ENCODE data around the gene FOXP1. TPM values are rescaled to one million over a fixed set of nuclear protein-coding genes. Genes with fewer than 3 reads are reported as not detected.

Gene FOXP1
- total and polyA plus RNA-seq, 2 of the 13 experiments (the other 11 are each of a cell fraction or from before 2014, with no cell fraction given), result 40.4 to 59.0 TPM

GRCh38 chr3:71103430-71103921, 480.1 kb downstream of the FOXP1 start:
- in situ Hi-C loops (cut with HindIII; ENCODE audit: extremely low pct_ligation_motif_present, low pct_unique_long_range_greater_than_20kb), result no loop called here
- no TSS peak for BruUV-seq (replicated peaks)
- WGBS (ENCODE audit: low lambda C conversion rate), result 46% methylated on average over 9 of the region's 9 CpGs
- CTCF ChIA-PET (ENCODE audit: low intra/inter-chr PET ratio, low total read pairs), result no interaction called here
- no peak overlapping the region for H3K9ac ChIP-seq (ENCODE audit: insufficient read depth, low read depth, low read length)
- H3K4me3 ChIP-seq (replicated peaks in 1 of 3; ENCODE audit: insufficient read depth in 1 of 3, low read depth in 2 of 3, low read length in 3 of 3), result no peak overlapping the region
- no peaks in the 10 kb centered on the region for H3K79me2 ChIP-seq (ENCODE audit: insufficient read depth, low read length)
- peak; percentile 40 for ATAC-seq
- POLR2A ChIA-PET, result interaction anchor here (1.1 kb wide), 1 partner anchor 141 kb away, joined by 3 read pairs; no protein-coding TSS in a partner anchor
- DNase-seq (ENCODE audit: low spot score), result peak; percentile 40
- no peaks in the 10 kb centered on the region for H3K27me3 ChIP-seq (ENCODE audit: control insufficient read depth in 1 of 2, insufficient read depth in 2 of 2, low read length in 2 of 2)
- no peaks in the 10 kb centered on the region for H3K9me3 ChIP-seq (ENCODE audit: low read length)
- 0 out of 2 replicates have a peak, but pooled peaks cover 3% of the 10 kb centered on the region for H4K20me1 ChIP-seq (ENCODE audit: insufficient read depth, low read length)
- intact Hi-C loops (cut with micrococcal nuclease; ENCODE audit: unreplicated experiment), result no loop called here
- no peak overlapping the region for H3K4me2 ChIP-seq (ENCODE audit: low read depth, low read length)
- FAIRE-seq, result no peak
- peaks cover 29% of the 10 kb centered on the region for H3K4me1 ChIP-seq (ENCODE audit: insufficient read depth, low read length)
- no peak overlapping the region for H2AFZ ChIP-seq (ENCODE audit: low read length)
- H3K36me3 ChIP-seq (replicated peaks in 1 of 2; ENCODE audit: control insufficient read depth in 1 of 2, insufficient read depth in 2 of 2, low read length in 2 of 2), result peaks cover 2 to 9% of the 10 kb centered on the region in 2 experiments; a peak in 3 of 5 replicates
- no peak overlapping the region for H3K27ac ChIP-seq (ENCODE audit: extremely low read length, insufficient read depth, low read length)
- TF ChIP-seq ZBTB7B (CRISPR knock-in tag; IDR thresholded peaks at IDR 0.05) (no peak), JDP2 (CRISPR knock-in tag; IDR thresholded peaks at IDR 0.05; ENCODE audit: borderline replicate concordance) (no peak), ZNF816 (CRISPR knock-in tag; IDR thresholded peaks at IDR 0.05; ENCODE audit: borderline replicate concordance) (no peak), MATR3 (CRISPR knock-in tag; IDR thresholded peaks at IDR 0.05) (no peak), TFAP4 (IDR thresholded peaks at IDR 0.05; ENCODE audit: borderline replicate concordance, low read depth) (peak; percentile 56; the same call in 1 of the 2 replicates), SPEN (CRISPR knock-in tag; IDR thresholded peaks at IDR 0.05; ENCODE audit: low read depth) (no peak), MAFG (CRISPR knock-in tag; IDR thresholded peaks at IDR 0.05) (no peak), ZNF317 (CRISPR knock-in tag; IDR thresholded peaks at IDR 0.05) (peak; percentile 49; the same call in 1 of the 2 replicates), CREBL2 (CRISPR knock-in tag; IDR thresholded peaks at IDR 0.05; ENCODE audit: borderline replicate concordance) (no peak), ELF4 (CRISPR knock-in tag; IDR thresholded peaks at IDR 0.05; ENCODE audit: borderline replicate concordance) (no peak), HDAC2 (CRISPR knock-in tag; IDR thresholded peaks at IDR 0.05) (no peak), NFKBIZ (CRISPR knock-in tag; IDR thresholded peaks at IDR 0.05) (no peak), JARID2 (CRISPR knock-in tag; IDR thresholded peaks at IDR 0.05; ENCODE audit: insufficient replicate concordance) (no peak), LRRFIP1 (CRISPR knock-in tag; conservative IDR thresholded peaks at IDR 0.05) (no peak), MYNN (CRISPR knock-in tag; IDR thresholded peaks at IDR 0.05; ENCODE audit: low read depth) (no peak), ZNF275 (CRISPR knock-in tag; IDR thresholded peaks at IDR 0.05; ENCODE audit: borderline replicate concordance) (no peak), TOPORS (CRISPR knock-in tag; IDR thresholded peaks at IDR 0.05) (no peak), TCF12 (IDR thresholded peaks at IDR 0.05) (no peak), TCF12 (CRISPR knock-in tag; IDR thresholded peaks at IDR 0.05) (no peak), SALL1 (CRISPR knock-in tag; IDR thresholded peaks at IDR 0.05) (no peak), HMGA1 (CRISPR knock-in tag; conservative IDR thresholded peaks at IDR 0.05) (no peak), SNAPC2 (CRISPR knock-in tag; IDR thresholded peaks at IDR 0.05) (no peak), KDM1A (CRISPR knock-in tag; IDR thresholded peaks at IDR 0.05) (no peak)
